ENCODE data around the gene SLC19A3. TPM values are rescaled to one million over a fixed set of nuclear protein-coding genes. Genes with fewer than 3 reads are reported as not detected.
"Not testable (repeated sequence)": the region's sequence is repeated elsewhere in the genome, so short reads cannot be mapped to it uniquely, and the experiment has no call there.

SLC19A3 gene
- total RNA-seq, 1 experiment from 2014 or later = not detected

- in situ Hi-C loops (cut with HindIII; ENCODE audit: low sequenced_read_pairs) = no loop called here
- no peak for DNase-seq (ENCODE audit: low spot score)
Observed at GRCh38 chr2:227707390-227707789, 10.4 kb downstream of the SLC19A3 start.

GRCh38 chr2:227706859-227707258, 11.0 kb downstream of the SLC19A3 start:
- in situ Hi-C loops (cut with HindIII; ENCODE audit: low sequenced_read_pairs) = no loop called here
- no peak for DNase-seq (ENCODE audit: low spot score)

- no peak for DNase-seq (ENCODE audit: low spot score)
- in situ Hi-C loops (cut with HindIII; ENCODE audit: low sequenced_read_pairs) = no loop called here
Observed at GRCh38 chr2:227703961-227704360, 13.9 kb downstream of the SLC19A3 start.

- in situ Hi-C loops (cut with HindIII; ENCODE audit: low sequenced_read_pairs) = no loop called here
- DNase-seq (ENCODE audit: low spot score) = no peak
Observed at GRCh38 chr2:227703280-227703732, 14.5 kb downstream of the SLC19A3 start.

GRCh38 chr2:227701556-227701955, 16.3 kb downstream of the SLC19A3 start:
- in situ Hi-C loops (cut with HindIII; ENCODE audit: low sequenced_read_pairs) = no loop called here
- no peak for DNase-seq (ENCODE audit: low spot score)

- in situ Hi-C loops (cut with HindIII; ENCODE audit: low sequenced_read_pairs) = no loop called here
- no peak for DNase-seq (ENCODE audit: low spot score)
Observed at GRCh38 chr2:227696990-227697679, 20.7 kb downstream of the SLC19A3 start.

- no peak for DNase-seq (ENCODE audit: low spot score)
- in situ Hi-C loops (cut with HindIII; ENCODE audit: low sequenced_read_pairs) = no loop called here
Observed at GRCh38 chr2:227687189-227687588, 30.6 kb downstream of the SLC19A3 start.

- in situ Hi-C loops (cut with HindIII; ENCODE audit: low sequenced_read_pairs) = no loop called here
- no peak for DNase-seq (ENCODE audit: low spot score)
Observed at GRCh38 chr2:227684258-227684657, 33.6 kb downstream of the SLC19A3 start.

GRCh38 chr2:227677928-227678327, 39.9 kb downstream of the SLC19A3 start:
- in situ Hi-C loops (cut with HindIII; ENCODE audit: low sequenced_read_pairs) = no loop called here

GRCh38 chr2:227674485-227674884, 43.3 kb downstream of the SLC19A3 start:
- DNase-seq (ENCODE audit: low spot score) = no peak

More at GRCh38 chr2:227677928-227678327, 39.9 kb downstream of the SLC19A3 start:
- no peak for DNase-seq (ENCODE audit: low spot score)

GRCh38 chr2:227673620-227674019, 44.2 kb downstream of the SLC19A3 start:
- in situ Hi-C loops (cut with HindIII; ENCODE audit: low sequenced_read_pairs); DNase-seq (ENCODE audit: low spot score): not testable (repeated sequence)

More at GRCh38 chr2:227674485-227674884, 43.3 kb downstream of the SLC19A3 start:
- in situ Hi-C loops (cut with HindIII; ENCODE audit: low sequenced_read_pairs) = no loop called here

- DNase-seq (ENCODE audit: low spot score) = no peak
- in situ Hi-C loops (cut with HindIII; ENCODE audit: low sequenced_read_pairs) = no loop called here
Observed at GRCh38 chr2:227671170-227671905, 46.5 kb downstream of the SLC19A3 start.

GRCh38 chr2:227666631-227667170, 51.1 kb downstream of the SLC19A3 start, which contains the start of gene SCYGR5:
Gene SCYGR5, plus strand, starts transcription at chr2:227666804. Its CDS starts 0 bp downstream, at chr2:227666804.
- DNase-seq (ENCODE audit: low spot score); in situ Hi-C loops (cut with HindIII; ENCODE audit: low sequenced_read_pairs): not testable (repeated sequence)

GRCh38 chr2:227665189-227665940, 52.5 kb downstream of the SLC19A3 start:
- in situ Hi-C loops (cut with HindIII; ENCODE audit: low sequenced_read_pairs) = no loop called here
- no peak for DNase-seq (ENCODE audit: low spot score)

- in situ Hi-C loops (cut with HindIII; ENCODE audit: low sequenced_read_pairs) = no loop called here
Observed at GRCh38 chr2:227661827-227662226, 56.0 kb downstream of the SLC19A3 start.

GRCh38 chr2:227661025-227661649, 56.7 kb downstream of the SLC19A3 start:
- DNase-seq (ENCODE audit: low spot score) = no peak
- in situ Hi-C loops (cut with HindIII; ENCODE audit: low sequenced_read_pairs) = no loop called here

More at GRCh38 chr2:227661827-227662226, 56.0 kb downstream of the SLC19A3 start:
- DNase-seq (ENCODE audit: low spot score) = no peak

GRCh38 chr2:227657199-227657845, 60.5 kb downstream of the SLC19A3 start:
- no peak for DNase-seq (ENCODE audit: low spot score)
- in situ Hi-C loops (cut with HindIII; ENCODE audit: low sequenced_read_pairs) = no loop called here

GRCh38 chr2:227655454-227655853, 62.4 kb downstream of the SLC19A3 start:
- in situ Hi-C loops (cut with HindIII; ENCODE audit: low sequenced_read_pairs) = no loop called here
- no peak for DNase-seq (ENCODE audit: low spot score)

All from G401 (cell line).